ENCODE data around the gene DCAF8.
"Not testable (repeated sequence)": the region's sequence is repeated elsewhere in the genome, so short reads cannot be mapped to it uniquely, and the experiment has no call there.

The DCAF8 gene

DNA sequence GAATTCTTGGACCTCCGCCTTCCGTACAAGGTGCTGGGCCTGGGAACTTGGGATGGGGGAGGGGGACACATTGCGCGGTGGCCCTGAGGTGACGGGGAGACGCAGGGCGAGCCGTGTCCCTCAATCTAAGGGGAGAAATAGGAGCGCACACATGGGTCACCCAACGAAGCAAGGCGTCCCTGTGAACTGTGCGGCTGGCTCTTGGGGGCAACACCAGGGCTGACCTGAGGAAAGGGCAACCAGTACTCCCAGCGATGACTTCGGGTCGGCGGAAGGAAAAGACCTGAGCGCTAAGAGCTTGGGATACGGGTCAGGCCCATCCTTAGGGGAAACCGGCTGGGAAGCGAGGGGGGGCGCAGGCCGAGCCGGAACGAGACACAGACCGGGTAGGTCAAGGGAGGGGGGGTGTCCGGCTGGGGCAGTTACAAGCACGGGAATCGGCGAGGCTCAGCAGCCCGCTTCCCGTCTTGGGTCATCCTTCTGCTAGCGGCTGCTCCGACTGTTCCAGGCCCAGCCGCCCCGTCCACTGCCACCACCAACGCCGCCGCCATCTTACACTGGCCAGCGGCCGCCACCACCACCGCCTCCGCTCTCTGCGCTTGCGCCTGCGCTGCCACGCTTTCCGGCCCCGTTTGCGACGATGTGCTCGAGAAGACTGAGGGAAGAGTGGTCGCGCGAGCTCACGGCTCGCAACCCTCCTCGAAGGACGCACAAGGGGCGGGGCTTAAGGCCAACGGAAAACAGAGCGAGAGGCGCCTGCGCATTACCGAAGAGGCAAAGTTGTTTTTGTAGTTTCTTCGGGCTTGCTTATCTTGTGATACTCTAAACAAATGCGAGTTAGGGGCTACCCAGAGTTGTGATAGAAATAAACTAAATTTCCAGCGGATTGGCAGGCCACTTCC, at the start of gene DCAF8:
DCAF8 (minus strand) TSS at position 657 of the 902 bp plus-strand sequence. CDS start 18,541 bp downstream, outside the sequence.
- DNase-seq (ENCODE audit: low read depth) = peak; percentile 97

DNA sequence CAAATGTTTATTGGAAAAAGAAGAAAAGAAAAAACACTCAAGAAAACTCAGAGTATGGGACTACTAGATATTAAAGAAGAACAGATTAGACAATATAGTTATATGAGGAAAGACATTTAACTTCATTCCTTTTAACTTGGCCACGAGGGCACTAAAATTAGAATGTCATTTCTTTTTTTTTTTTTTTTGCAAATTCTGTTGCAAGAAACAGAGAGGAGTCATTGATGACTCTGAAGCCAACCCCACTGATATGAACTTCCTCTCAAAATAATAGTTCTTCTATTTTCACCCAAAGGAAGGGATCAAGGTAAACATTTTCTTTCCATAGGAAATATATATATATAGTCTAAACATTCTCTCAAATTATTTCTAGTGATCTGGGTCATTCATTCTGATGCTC, 47.2 kb upstream of the DCAF8 start:
- no peak for DNase-seq (ENCODE audit: low read depth)

DNA sequence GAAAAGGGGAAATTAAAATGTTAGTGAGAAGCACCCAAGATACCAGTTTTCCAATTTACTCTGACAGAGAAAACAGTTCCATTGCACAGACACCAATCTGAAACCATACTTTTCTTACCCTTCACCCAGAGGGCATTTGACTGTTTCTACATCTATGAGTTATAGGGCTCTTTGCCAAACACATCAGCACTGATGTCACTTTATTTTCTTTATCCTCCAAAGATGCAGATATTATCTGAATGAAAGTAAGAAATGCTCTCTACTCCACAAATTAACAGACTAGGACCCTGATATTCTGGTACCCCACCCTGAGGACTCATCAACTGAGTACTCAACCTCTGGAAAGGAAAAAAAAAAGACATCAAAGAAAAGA, 46.8 kb upstream of the DCAF8 start:
- DNase-seq (ENCODE audit: low read depth) = no peak

GRCh38 chr1:160308451-160309184, 46.3 kb upstream of the DCAF8 start:
- DNase-seq (ENCODE audit: low read depth) = no peak

GRCh38 chr1:160307118-160307791, 44.9 kb upstream of the DCAF8 start:
- DNase-seq (ENCODE audit: low read depth) = no peak

GRCh38 chr1:160300173-160300572, 37.8 kb upstream of the DCAF8 start:
- DNase-seq (ENCODE audit: low read depth) = no peak

DNA sequence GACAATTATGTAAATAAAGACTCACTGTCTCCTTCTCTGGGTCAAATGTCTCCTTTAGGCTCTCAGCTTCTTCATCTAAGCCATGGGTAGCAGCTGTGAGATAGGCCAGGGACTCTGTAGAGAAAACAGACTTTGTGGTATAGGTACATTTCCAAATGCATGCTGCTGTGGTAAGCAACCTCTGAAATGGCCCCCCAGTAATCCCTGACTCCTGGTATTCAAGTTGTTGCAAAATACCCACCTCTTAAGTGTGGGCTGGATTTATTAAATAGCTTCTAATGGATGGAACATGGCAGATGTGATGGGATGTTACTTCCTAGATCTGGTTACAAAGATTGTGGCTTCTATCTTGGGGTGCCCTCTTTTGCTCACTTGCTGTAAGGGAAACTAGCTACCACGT, 33.7 kb upstream of the DCAF8 start:
- no peak for DNase-seq (ENCODE audit: low read depth)

DNA sequence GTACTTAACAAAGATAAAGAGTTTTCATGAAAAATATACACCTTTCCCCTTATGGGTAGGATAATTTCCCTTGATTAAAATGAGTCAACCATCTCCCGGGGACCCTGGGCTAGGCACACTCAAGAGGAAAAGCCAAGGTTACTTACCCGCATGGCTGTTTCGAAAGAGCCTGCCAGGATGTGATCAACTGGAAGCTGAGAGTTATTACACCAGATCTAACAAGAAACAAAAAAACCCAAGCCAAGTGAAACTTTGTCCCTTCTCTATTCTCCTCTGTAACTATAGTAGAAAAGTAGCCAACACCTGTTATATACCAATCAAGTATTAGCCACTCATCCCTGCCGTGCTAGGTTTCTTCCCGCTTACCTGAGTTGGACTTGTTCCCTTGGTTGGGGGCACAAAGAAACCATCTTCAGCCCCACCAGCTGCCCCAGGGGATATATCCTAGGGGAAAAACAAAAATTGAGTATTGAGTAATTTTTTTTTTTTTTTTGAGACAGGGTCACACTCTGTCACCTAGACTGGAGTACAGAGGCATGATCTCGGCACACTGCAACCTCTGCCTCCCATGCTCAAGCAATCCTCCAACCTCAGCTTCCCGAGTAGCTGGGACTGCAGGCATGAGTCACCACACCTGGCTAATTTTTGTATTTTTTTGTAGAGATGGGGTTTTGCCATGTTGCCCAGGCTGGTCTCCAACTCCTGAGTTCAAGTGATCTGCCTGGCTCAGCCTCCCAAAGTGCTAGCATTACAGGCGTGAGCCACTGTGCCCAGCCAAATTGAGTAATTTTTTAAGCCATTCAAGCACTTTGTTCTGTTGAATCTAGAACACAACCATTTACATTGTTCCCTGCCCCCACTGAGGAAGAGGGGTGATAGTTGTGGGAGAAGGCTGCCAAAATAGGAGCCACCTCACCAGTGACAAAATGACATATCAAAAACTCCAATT, 30.9 kb upstream of the DCAF8 start:
- no peak for DNase-seq (ENCODE audit: low read depth)

GRCh38 chr1:160291248-160292220, 29.2 kb upstream of the DCAF8 start:
- peak; percentile 42 for DNase-seq (ENCODE audit: low read depth)

GRCh38 chr1:160287769-160288168, 25.4 kb upstream of the DCAF8 start:
- DNase-seq (ENCODE audit: low read depth) = not testable (repeated sequence)

GRCh38 chr1:160285506-160285905, 23.2 kb upstream of the DCAF8 start:
- no peak for DNase-seq (ENCODE audit: low read depth)

GRCh38 chr1:160284782-160285344, 22.5 kb upstream of the DCAF8 start, which contains the start of gene PEX19:
TSS of gene PEX19 (minus strand) at chr1:160285133. CDS start at chr1:160285124, 9 bp downstream.
- DNase-seq (ENCODE audit: low read depth) = peak; percentile 91

GRCh38 chr1:160284220-160284781, 22.0 kb upstream of the DCAF8 start:
- DNase-seq (ENCODE audit: low read depth) = peak; percentile 5

DNA sequence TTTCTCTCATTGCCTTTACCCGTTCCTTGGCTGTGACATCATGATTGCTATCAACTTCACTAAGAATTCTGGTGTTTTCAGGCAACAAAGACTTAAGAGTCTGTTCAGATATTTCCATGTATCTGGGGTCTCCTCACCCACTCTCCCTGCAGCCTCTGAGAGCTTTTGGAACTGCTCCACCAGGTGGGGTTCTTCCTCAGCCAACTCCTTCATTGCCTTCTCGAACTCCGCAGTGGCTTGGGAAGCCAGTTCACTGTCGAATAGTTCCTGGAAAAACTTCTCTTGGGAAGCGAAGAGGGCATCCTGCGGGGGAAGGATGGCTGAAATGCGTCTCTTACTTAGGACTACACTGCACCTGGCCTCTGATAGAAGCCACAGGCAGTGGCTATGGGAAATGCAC, 20.5 kb upstream of the DCAF8 start:
- DNase-seq (ENCODE audit: low read depth) = no peak

- no peak for DNase-seq (ENCODE audit: low read depth)
Measured at GRCh38 chr1:160277987-160278386, 15.6 kb upstream of the DCAF8 start.

DNA sequence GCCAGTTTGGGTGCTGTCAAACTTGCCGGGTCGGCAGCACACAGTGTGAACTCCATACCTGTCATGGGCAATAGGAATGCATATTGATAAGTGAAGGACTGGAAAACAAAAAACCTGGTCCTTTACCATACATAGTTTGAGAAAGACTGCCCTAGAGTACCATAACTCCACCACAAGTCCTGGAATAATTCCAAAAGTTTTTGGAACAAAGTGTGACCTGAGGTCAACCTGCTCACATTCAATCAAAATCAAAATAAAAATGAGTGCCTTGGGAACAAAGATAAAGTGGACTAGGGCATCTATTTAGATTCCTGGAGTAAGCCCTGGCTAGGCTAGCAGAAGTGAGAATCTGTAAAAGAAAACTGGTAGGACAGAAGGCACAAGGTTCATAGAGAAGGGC, 15.0 kb upstream of the DCAF8 start:
- no peak for DNase-seq (ENCODE audit: low read depth)

DNA sequence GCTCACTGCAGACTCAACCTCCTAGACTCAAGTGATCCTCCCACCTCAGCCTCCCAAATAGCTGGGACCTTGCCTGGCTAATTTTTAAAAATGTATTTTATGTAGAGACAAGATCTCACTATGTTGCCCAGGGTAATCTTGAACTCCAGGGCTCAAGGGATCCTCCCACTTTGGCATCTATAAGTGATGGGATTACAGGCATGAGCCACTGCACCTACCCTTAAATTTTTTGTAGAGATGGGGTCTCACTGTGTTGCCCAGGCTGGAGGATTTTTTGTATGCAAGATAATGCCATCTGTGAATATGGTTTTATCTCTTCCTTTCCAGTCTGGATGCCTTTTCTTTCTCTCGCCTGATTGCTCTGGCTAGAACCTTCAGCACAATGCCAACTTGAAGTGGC, 8.7 kb upstream of the DCAF8 start:
- no peak for DNase-seq (ENCODE audit: low read depth)

- no peak for DNase-seq (ENCODE audit: low read depth)
Measured at GRCh38 chr1:160267284-160267991, 5.1 kb upstream of the DCAF8 start.

GRCh38 chr1:160264795-160265307, 2.5 kb upstream of the DCAF8 start:
- DNase-seq (ENCODE audit: low read depth) = no peak
